Measurements from ENCODE around the gene CBARP. TPM values are rescaled to one million over a fixed set of nuclear protein-coding genes. Genes with fewer than 3 reads are reported as not detected.

Gene CBARP
- total RNA-seq, 1 experiment from 2014 or later = 23.8 TPM

DNA sequence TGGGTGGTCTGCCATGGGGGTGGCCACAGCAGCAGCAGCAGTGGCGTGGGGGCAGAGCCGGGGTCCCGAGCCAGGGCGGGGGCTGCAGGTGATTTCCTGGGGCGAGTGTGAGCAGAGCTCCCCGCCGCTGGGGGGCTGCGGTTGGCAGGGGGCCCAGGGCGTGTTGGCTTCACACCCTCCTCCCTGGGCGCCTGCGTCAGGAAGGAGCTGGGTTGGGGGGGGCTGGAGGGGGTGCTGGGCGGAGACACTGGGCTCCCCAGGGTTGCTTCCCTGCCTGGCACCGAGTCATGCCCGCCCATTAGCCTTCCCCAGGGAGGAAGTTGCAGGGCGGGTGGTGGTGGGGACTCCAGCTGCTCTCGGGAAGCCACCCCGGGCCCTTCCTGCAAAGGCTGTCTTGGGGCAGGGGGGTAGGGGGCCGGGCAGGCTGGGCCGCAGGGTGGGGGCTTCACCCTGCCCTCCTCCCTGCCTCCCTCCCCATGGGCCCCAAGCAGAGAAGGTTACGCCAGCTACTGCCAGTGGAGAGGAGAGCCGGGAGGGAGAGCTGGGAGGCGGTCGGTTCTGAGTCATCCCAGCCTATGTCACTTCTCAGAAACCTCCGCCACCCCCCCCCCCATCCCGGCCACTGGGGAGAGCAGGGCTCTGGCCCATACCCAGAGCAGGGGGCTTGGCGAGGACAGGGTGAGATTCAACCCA, 15.2 kb upstream of the CBARP start:
- Histone ChIP-seq H2AFZ (ENCODE audit: low read depth, low read length, poor library complexity, severe bottlenecking) (no peak overlapping the region), H4K20me1 (ENCODE audit: insufficient read depth) (peaks cover 3% of the 10 kb centered on the region; the same call in 1 of the 2 replicates), H3K27ac (ENCODE audit: low read depth, low read length) (peak overlapping the region; percentile 99), H3K79me2 (ENCODE audit: insufficient read depth, low read length) (peaks cover 76% of the 10 kb centered on the region), H3K4me3 (replicated peaks in 1 of 2; ENCODE audit: low read depth in 1 of 2, low read length in 2 of 2) (peak overlapping the region; percentile 68 to 74), H3K9me3 (ENCODE audit: control insufficient read depth in 1 of 2, insufficient read depth in 1 of 2, low read depth in 1 of 2, low read length in 2 of 2) (no peaks in the 10 kb centered on the region), H3K4me1 (ENCODE audit: control insufficient read depth in 1 of 2, insufficient read depth in 2 of 2, low read length in 2 of 2) (peaks cover 20 to 72% of the 10 kb centered on the region in 2 experiments), H3K9ac (ENCODE audit: low read length) (peak overlapping the region; percentile 91), H3K27me3 (ENCODE audit: insufficient read depth, low read length) (no peaks in the 10 kb centered on the region), H3K9me2 (ENCODE audit: insufficient read depth) (no peaks in the 10 kb centered on the region), H3K4me2 (ENCODE audit: low read length) (peak overlapping the region; percentile 99), H3K36me3 (ENCODE audit: control insufficient read depth in 1 of 2, insufficient read depth in 2 of 2, low read length in 2 of 2) (peaks cover 28 to 54% of the 10 kb centered on the region in 2 experiments)
- RAD21 ChIA-PET (ENCODE audit: low non-redundant PET in 1 of 2, low total read pairs in 2 of 2, uncharacterized antibody in 2 of 2, unreplicated experiment in 2 of 2) = interaction anchor here (1.0 to 1.5 kb wide), 6 partner anchors 9 to 16 kb away, joined by 3 to 12 read pairs (median 6); partner anchors contain the start of gene CIRBP (in 1 of the 2)
- no peak for DNase-seq (ENCODE audit: low read depth, low spot score)
- no TSS peak for BruUV-seq (replicated peaks)
- POLR2A ChIA-PET = interaction anchor here (0.7 to 3.5 kb wide), 6 partner anchors 9 to 49 kb away, joined by 3 to 40 read pairs (median 7); partner anchors contain the start of gene CIRBP
- intact Hi-C loops (cut with micrococcal nuclease) = no loop called here
- peak; percentile 35 for ATAC-seq
- CTCF ChIA-PET = interaction anchor here (1.4 to 2.3 kb wide), 2 partner anchors 9 to 13 kb away, joined by 13 to 16 read pairs; no protein-coding TSS in a partner anchor
- TF ChIP-seq CEBPB (IDR thresholded peaks at IDR 0.05; ENCODE audit: low read depth) = no peak
- no peak for TF ChIP-seq POLR2A (IDR thresholded peaks at IDR 0.05; ENCODE audit: borderline replicate concordance, extremely low read depth, insufficient read depth, insufficient read length)
- TF ChIP-seq, protein P1, sequence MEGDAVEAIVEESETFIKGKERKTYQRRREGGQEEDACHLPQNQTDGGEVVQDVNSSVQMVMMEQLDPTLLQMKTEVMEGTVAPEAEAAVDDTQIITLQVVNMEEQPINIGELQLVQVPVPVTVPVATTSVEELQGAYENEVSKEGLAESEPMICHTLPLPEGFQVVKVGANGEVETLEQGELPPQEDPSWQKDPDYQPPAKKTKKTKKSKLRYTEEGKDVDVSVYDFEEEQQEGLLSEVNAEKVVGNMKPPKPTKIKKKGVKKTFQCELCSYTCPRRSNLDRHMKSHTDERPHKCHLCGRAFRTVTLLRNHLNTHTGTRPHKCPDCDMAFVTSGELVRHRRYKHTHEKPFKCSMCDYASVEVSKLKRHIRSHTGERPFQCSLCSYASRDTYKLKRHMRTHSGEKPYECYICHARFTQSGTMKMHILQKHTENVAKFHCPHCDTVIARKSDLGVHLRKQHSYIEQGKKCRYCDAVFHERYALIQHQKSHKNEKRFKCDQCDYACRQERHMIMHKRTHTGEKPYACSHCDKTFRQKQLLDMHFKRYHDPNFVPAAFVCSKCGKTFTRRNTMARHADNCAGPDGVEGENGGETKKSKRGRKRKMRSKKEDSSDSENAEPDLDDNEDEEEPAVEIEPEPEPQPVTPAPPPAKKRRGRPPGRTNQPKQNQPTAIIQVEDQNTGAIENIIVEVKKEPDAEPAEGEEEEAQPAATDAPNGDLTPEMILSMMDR (IDR thresholded peaks at IDR 0.05 in 2 of 3, conservative IDR thresholded peaks at IDR 0.05 in 1 of 3; ENCODE audit: borderline replicate concordance in 1 of 3, insufficient read depth in 1 of 3, low read depth in 2 of 3, low read length in 2 of 3) = no peak
- no peak for TF ChIP-seq CBX3 (IDR thresholded peaks at IDR 0.05; ENCODE audit: low read depth)
- TF ChIP-seq SP1 (IDR thresholded peaks at IDR 0.05; ENCODE audit: low read depth) = peak; percentile 26; the same call in 1 of the 2 replicates
- TF ChIP-seq POLR2AphosphoS5 (IDR thresholded peaks at IDR 0.05; ENCODE audit: low read depth, low read length) = peak; percentile 54
- TF ChIP-seq, protein P2, sequence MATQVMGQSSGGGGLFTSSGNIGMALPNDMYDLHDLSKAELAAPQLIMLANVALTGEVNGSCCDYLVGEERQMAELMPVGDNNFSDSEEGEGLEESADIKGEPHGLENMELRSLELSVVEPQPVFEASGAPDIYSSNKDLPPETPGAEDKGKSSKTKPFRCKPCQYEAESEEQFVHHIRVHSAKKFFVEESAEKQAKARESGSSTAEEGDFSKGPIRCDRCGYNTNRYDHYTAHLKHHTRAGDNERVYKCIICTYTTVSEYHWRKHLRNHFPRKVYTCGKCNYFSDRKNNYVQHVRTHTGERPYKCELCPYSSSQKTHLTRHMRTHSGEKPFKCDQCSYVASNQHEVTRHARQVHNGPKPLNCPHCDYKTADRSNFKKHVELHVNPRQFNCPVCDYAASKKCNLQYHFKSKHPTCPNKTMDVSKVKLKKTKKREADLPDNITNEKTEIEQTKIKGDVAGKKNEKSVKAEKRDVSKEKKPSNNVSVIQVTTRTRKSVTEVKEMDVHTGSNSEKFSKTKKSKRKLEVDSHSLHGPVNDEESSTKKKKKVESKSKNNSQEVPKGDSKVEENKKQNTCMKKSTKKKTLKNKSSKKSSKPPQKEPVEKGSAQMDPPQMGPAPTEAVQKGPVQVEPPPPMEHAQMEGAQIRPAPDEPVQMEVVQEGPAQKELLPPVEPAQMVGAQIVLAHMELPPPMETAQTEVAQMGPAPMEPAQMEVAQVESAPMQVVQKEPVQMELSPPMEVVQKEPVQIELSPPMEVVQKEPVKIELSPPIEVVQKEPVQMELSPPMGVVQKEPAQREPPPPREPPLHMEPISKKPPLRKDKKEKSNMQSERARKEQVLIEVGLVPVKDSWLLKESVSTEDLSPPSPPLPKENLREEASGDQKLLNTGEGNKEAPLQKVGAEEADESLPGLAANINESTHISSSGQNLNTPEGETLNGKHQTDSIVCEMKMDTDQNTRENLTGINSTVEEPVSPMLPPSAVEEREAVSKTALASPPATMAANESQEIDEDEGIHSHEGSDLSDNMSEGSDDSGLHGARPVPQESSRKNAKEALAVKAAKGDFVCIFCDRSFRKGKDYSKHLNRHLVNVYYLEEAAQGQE (IDR thresholded peaks at IDR 0.05; ENCODE audit: low read depth) = no peak
- TF ChIP-seq ZNF274 (IDR thresholded peaks at IDR 0.05; ENCODE audit: low read depth, low read length) = no peak
- TF ChIP-seq, protein P3, sequence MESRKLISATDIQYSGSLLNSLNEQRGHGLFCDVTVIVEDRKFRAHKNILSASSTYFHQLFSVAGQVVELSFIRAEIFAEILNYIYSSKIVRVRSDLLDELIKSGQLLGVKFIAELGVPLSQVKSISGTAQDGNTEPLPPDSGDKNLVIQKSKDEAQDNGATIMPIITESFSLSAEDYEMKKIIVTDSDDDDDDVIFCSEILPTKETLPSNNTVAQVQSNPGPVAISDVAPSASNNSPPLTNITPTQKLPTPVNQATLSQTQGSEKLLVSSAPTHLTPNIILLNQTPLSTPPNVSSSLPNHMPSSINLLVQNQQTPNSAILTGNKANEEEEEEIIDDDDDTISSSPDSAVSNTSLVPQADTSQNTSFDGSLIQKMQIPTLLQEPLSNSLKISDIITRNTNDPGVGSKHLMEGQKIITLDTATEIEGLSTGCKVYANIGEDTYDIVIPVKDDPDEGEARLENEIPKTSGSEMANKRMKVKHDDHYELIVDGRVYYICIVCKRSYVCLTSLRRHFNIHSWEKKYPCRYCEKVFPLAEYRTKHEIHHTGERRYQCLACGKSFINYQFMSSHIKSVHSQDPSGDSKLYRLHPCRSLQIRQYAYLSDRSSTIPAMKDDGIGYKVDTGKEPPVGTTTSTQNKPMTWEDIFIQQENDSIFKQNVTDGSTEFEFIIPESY (IDR thresholded peaks at IDR 0.05; ENCODE audit: extremely low read depth, insufficient replicate concordance, low read length) = no peak
- TF ChIP-seq EGR1 (IDR thresholded peaks at IDR 0.05; ENCODE audit: low read depth) = no peak
- TF ChIP-seq, protein P4, sequence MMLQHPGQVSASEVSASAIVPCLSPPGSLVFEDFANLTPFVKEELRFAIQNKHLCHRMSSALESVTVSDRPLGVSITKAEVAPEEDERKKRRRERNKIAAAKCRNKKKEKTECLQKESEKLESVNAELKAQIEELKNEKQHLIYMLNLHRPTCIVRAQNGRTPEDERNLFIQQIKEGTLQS (IDR thresholded peaks at IDR 0.05) = no peak
- no peak for TF ChIP-seq JUND (IDR thresholded peaks at IDR 0.05)
- no peak for TF ChIP-seq EZH2 (IDR thresholded peaks at IDR 0.05)
- TF ChIP-seq SRF (IDR thresholded peaks at IDR 0.05; ENCODE audit: low read depth) = no peak
- TF ChIP-seq, protein P5, sequence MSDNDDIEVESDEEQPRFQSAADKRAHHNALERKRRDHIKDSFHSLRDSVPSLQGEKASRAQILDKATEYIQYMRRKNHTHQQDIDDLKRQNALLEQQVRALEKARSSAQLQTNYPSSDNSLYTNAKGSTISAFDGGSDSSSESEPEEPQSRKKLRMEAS (IDR thresholded peaks at IDR 0.05) = 0 out of 2 replicates have a peak, but pooled peaks have one; percentile 20
- no peak for TF ChIP-seq EZH2phosphoT487 (IDR thresholded peaks at IDR 0.05; ENCODE audit: borderline replicate concordance)
- TF ChIP-seq RAD21 (IDR thresholded peaks at IDR 0.05; ENCODE audit: low read depth) = no peak
- no peak for TF ChIP-seq SIN3A (IDR thresholded peaks at IDR 0.05; ENCODE audit: low read depth)
- TF ChIP-seq ELF1 (IDR thresholded peaks at IDR 0.05; ENCODE audit: borderline replicate concordance, low read depth) = no peak
